HEK293 (cell line): ENCODE data around the gene NIPAL1.

Experiments used
- CTCF ChIA-PET: fragments of 350-600 bp; formaldehyde crosslinking; extraction: SDS; loops from one replicate; lab custom pipeline; 2021; ENCODE audit warnings: antibody characterized with exemption; lab: Yijun Ruan, JAX
- POLR2A ChIA-PET: fragments of 300-600 bp; formaldehyde crosslinking; extraction: SDS; loops from one replicate; lab custom pipeline; 2020; ENCODE audit warnings: antibody characterized with exemption, inconsistent platforms; lab: Yijun Ruan, JAX
- H3K27ac ChIP-seq: fragments of 200-500 bp; sonication (Bioruptor generic); 2 replicates; pipeline ENCODE4 v1.5.1; 2014; ENCODE audit warnings: low read depth, low read length, control low read depth, inconsistent platforms; ENCODE audit errors: extremely low read depth
- H3K36me3 ChIP-seq, 2 experiments: fragments of 200-500 bp in 1 of 2; sonication (Bioruptor generic) in 1 of 2; 1 replicate in 1 of 2; 2 replicates in 1 of 2; pipeline ENCODE4 v1.5.1; 2014 to 2017; ENCODE audit warnings: inconsistent platforms in 2 of 2, low read length in 2 of 2; ENCODE audit not compliant: control insufficient read depth in 2 of 2, insufficient read depth in 1 of 2
- H3K4me1 ChIP-seq: fragments of 200-500 bp; sonication (Bioruptor generic); 2 replicates; pipeline ENCODE4 v1.5.1; 2014; ENCODE audit warnings: mild to moderate bottlenecking, low read length, inconsistent platforms; ENCODE audit not compliant: control insufficient read depth, insufficient read depth
- H3K4me3 ChIP-seq: 2 replicates; pipeline ENCODE4 v1.5.1; 2011; ENCODE audit warnings: low read depth, mild to moderate bottlenecking, control low read depth, low read length, moderate library complexity
- H3K9me3 ChIP-seq: fragments of 200-500 bp; sonication (Bioruptor generic); 2 replicates; pipeline ENCODE4 v1.5.1; 2014; ENCODE audit warnings: low read depth, low read length, inconsistent platforms; ENCODE audit not compliant: control insufficient read depth, insufficient read depth
- OSR2 ChIP-seq: fragments of 450-650 bp; formaldehyde crosslinking; IDR thresholded peaks from 2 replicates; pipeline ENCODE4 v1.5.1; 2016; ENCODE audit warnings: missing biosample characterization, missing genetic modification characterization
- ZBTB44 ChIP-seq: fragments of 450-650 bp; IDR thresholded peaks from 2 replicates; pipeline ENCODE4 v1.5.1; 2018; ENCODE audit warnings: missing biosample characterization, mild to moderate bottlenecking, missing genetic modification characterization
- ZBTB7A ChIP-seq: fragments of 450-650 bp; formaldehyde crosslinking; IDR thresholded peaks from 2 replicates; pipeline ENCODE4 v1.5.1; 2016; ENCODE audit warnings: low read depth, missing biosample characterization, missing genetic modification characterization
- ZNF10 ChIP-seq: fragments of 450-650 bp; formaldehyde crosslinking; IDR thresholded peaks from 2 replicates; pipeline ENCODE4 v1.5.1; 2017; ENCODE audit warnings: missing biosample characterization, missing genetic modification characterization
- ZNF214 ChIP-seq: fragments of 450-650 bp; formaldehyde crosslinking; IDR thresholded peaks from 2 replicates; pipeline ENCODE4 v1.5.1; 2017; ENCODE audit warnings: missing biosample characterization, mild to moderate bottlenecking, missing genetic modification characterization, borderline replicate concordance
- ZNF341 ChIP-seq: fragments of 450-650 bp; formaldehyde crosslinking; IDR thresholded peaks from 2 replicates; pipeline ENCODE4; 2016; ENCODE audit warnings: low read depth, missing biosample characterization, missing genetic modification characterization
- ZNF449 ChIP-seq: fragments of 450-650 bp; formaldehyde crosslinking; IDR thresholded peaks from 2 replicates; pipeline ENCODE4 v1.5.1; 2017; ENCODE audit warnings: missing biosample characterization, mild to moderate bottlenecking, missing genetic modification characterization, moderate library complexity
- ZNF501 ChIP-seq: fragments of 450-650 bp; formaldehyde crosslinking; IDR thresholded peaks from 2 replicates; pipeline ENCODE4 v1.5.1; 2016; ENCODE audit warnings: missing biosample characterization, missing genetic modification characterization
- ZNF561 ChIP-seq: fragments of 450-650 bp; IDR thresholded peaks from 2 replicates; pipeline ENCODE4 v1.5.1; 2018; ENCODE audit warnings: missing biosample characterization, missing genetic modification characterization, borderline replicate concordance
- ZNF571 ChIP-seq: fragments of 450-650 bp; formaldehyde crosslinking; IDR thresholded peaks from 2 replicates; pipeline ENCODE4 v1.5.0; 2017; ENCODE audit warnings: missing biosample characterization, missing genetic modification characterization
- ZNF639 ChIP-seq: fragments of 450-650 bp; formaldehyde crosslinking; IDR thresholded peaks from 2 replicates; pipeline ENCODE4 v1.5.1; 2016; ENCODE audit warnings: missing biosample characterization, missing genetic modification characterization
- ZNF645 ChIP-seq: fragments of 450-650 bp; formaldehyde crosslinking; IDR thresholded peaks from 2 replicates; pipeline ENCODE4; 2016; ENCODE audit warnings: missing biosample characterization, missing genetic modification characterization
- ZNF692 ChIP-seq: fragments of 450-650 bp; formaldehyde crosslinking; IDR thresholded peaks from 2 replicates; pipeline ENCODE4 v1.5.1; 2016; ENCODE audit warnings: missing biosample characterization, missing genetic modification characterization

The NIPAL1 gene

GRCh38 chr4:48078425-48078824 is 61.9 kb downstream of the NIPAL1 start:
- H3K4me1 ChIP-seq, result peaks cover 5% of the 10 kb centered on the region; the same call in 1 of the 2 replicates
- H3K9me3 ChIP-seq, result no peaks in the 10 kb centered on the region
- H3K4me3 ChIP-seq, result no peak overlapping the region
- TF ChIP-seq OSR2 (tag by site-specific recombination), result no peak
- no peak for TF ChIP-seq ZNF561 (tag by site-specific recombination)
- TF ChIP-seq ZNF449 (tag by site-specific recombination), result no peak
- CTCF ChIA-PET, result interaction anchor here (0.6 to 1.6 kb wide), 2 partner anchors 242 kb away, joined by 3 read pairs; no protein-coding TSS in a partner anchor
- POLR2A ChIA-PET, result no interaction called here
- H3K27ac ChIP-seq, result no peak overlapping the region
- no peaks in the 10 kb centered on the region for H3K36me3 ChIP-seq

DNA sequence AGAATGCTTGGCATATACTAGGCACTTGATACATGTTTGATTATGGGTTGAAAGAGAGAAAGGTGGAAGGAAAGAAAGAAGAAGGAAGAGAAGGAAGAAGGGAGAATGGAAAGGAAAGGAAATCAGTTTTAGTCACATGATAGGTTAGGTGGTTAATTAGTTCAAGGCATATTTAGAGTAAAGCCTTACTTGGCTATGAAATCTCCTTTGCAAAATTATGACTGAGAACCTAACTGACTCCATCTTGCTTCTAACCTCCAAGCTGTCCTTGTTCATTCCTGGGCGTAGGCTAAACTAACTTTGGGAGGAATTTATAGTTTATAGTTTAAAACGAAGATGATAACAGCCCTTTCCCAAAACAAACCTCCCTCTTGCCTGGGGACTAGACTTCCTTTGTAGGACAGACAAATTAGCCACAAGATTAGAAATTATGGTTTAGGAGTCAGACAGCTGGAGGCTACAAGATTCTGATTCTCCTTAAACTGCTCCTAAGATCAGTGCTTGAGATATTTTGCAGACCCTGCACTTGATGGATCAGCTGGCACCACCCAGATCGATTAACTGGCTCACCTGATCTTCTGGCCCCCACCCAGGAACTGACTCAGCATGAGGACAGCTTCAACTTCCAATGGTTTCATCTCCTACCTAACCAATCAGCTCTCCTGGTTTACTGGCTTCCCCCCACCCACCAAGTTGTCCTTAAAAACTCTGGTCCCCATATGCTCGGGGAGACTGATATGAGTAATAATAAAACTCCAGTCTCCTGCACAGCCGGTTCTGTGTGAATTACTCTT is 62.5 kb downstream of the NIPAL1 start:
- TF ChIP-seq ZBTB7A (tag by site-specific recombination) (no peak), ZNF645 (tag by site-specific recombination) (no peak), ZNF501 (tag by site-specific recombination) (no peak), ZNF10 (tag by site-specific recombination) (no peak), ZBTB44 (tag by site-specific recombination) (no peak), ZNF692 (tag by site-specific recombination) (no peak), ZNF214 (tag by site-specific recombination) (no peak), ZNF571 (tag by site-specific recombination) (no peak), ZNF639 (tag by site-specific recombination) (no peak), ZNF341 (tag by site-specific recombination) (no peak)
- Histone ChIP-seq H3K4me1 (peaks cover 5% of the 10 kb centered on the region; the same call in 1 of the 2 replicates), H3K4me3 (no peak overlapping the region), H3K27ac (no peak overlapping the region), H3K36me3 (no peaks in the 10 kb centered on the region), H3K9me3 (no peaks in the 10 kb centered on the region)
- ChIA-PET POLR2A (no interaction called here), CTCF (interaction anchor here (1.2 to 1.6 kb wide), 3 partner anchors 17 to 243 kb away, joined by 3 to 4 read pairs (median 3); no protein-coding TSS in a partner anchor)
